Measurements from ENCODE around the gene DPY19L3.
A peak's percentile ranks its signal among the peaks of the same experiment; 100 is the strongest.
"Not testable (repeated sequence)": the region's sequence is repeated elsewhere in the genome, so short reads cannot be mapped to it uniquely, and the experiment has no call there.

Gene DPY19L3

GRCh38 chr19:32405431-32406160, at the start of gene DPY19L3:
DPY19L3 (plus strand) TSS chr19:32405770; CDS start chr19:32408254, 2,484 bp downstream.
- DNase-seq: peak; percentile 93

GRCh38 chr19:32357720-32358119, 47.9 kb upstream of the DPY19L3 start:
- no peak for DNase-seq

GRCh38 chr19:32358321-32358720, 47.2 kb upstream of the DPY19L3 start:
- no peak for DNase-seq

- no peak for DNase-seq
These were observed 46.0 kb upstream of the DPY19L3 start for GRCh38 chr19:32359581-32359980.

GRCh38 chr19:32361574-32362317, 43.8 kb upstream of the DPY19L3 start:
- DNase-seq: no peak

GRCh38 chr19:32362318-32362691, 43.3 kb upstream of the DPY19L3 start:
- DNase-seq: no peak

- no peak for DNase-seq
These were observed 42.4 kb upstream of the DPY19L3 start for GRCh38 chr19:32363175-32363574.

- no peak for DNase-seq
These were observed 41.9 kb upstream of the DPY19L3 start for GRCh38 chr19:32363632-32364031.

- no peak for DNase-seq
These were observed 41.5 kb upstream of the DPY19L3 start for GRCh38 chr19:32364040-32364439.

- no peak for DNase-seq
These were observed 38.5 kb upstream of the DPY19L3 start for GRCh38 chr19:32367063-32367462.

GRCh38 chr19:32367948-32368536, 37.5 kb upstream of the DPY19L3 start:
- no peak for DNase-seq

- no peak for DNase-seq
These were observed 36.8 kb upstream of the DPY19L3 start for GRCh38 chr19:32368787-32369186.

- no peak for DNase-seq
These were observed 32.6 kb upstream of the DPY19L3 start for GRCh38 chr19:32372726-32373517.

- no peak for DNase-seq
These were observed 31.8 kb upstream of the DPY19L3 start for GRCh38 chr19:32373585-32374295.

GRCh38 chr19:32374362-32374761, 31.2 kb upstream of the DPY19L3 start:
- DNase-seq: not testable (repeated sequence)

- not testable (repeated sequence) for DNase-seq
These were observed 28.5 kb upstream of the DPY19L3 start for GRCh38 chr19:32377088-32377487.

GRCh38 chr19:32380269-32380668, 25.3 kb upstream of the DPY19L3 start:
- no peak for DNase-seq

GRCh38 chr19:32387701-32388392, 17.7 kb upstream of the DPY19L3 start:
- DNase-seq: no peak

- no peak for DNase-seq
These were observed 17.1 kb upstream of the DPY19L3 start for GRCh38 chr19:32388393-32388855.

GRCh38 chr19:32392901-32393300, 12.7 kb upstream of the DPY19L3 start:
- DNase-seq: no peak

GRCh38 chr19:32396046-32396652, 9.4 kb upstream of the DPY19L3 start:
- peak; percentile 26 for DNase-seq

Data from stimulated activated CD4-positive, alpha-beta T cell treated with anti-CD3 and anti-CD28 coated beads, Interleukin-1b, Interleukin-23, amount 100 ng/mL, for 48 hours (primary cell).